Measurements from ENCODE around the gene ELMOD1.

ELMOD1 gene

DNA sequence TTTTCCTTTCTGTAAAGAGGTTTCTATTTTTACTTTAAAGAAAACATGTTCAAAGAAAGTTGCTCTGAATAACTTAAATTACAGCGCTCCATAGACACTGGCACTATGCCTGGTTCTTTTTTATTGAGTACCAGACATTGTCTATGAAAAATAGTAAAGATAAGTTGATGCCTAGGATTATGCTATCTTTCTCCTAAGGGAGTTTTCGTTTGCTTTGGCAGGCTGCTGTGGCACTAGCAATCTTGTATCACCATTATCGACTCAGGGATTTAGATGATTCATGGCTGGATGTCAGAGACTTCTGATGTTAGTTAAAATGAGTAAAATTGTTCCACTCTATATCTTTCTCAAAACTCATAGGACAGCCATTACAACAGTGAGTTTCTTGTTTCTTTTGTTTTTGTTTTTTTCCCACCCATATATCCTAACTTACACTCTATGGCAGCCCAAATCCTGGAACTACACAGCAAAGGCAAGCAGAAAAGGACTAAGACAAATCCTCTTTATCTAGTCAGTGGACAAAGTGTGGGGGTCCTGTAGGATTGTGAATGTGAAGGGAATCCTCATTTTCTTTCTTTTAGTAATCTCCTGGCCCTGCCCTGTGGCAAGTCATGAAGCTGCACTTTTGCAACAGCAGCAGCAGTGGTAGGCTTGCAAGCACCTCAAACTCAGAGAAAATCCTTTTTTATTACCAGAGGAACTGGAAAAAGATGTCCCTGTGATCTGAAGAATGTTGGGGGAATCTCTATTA is 100.2 kb downstream of the ELMOD1 start:
- no peak for DNase-seq

DNA sequence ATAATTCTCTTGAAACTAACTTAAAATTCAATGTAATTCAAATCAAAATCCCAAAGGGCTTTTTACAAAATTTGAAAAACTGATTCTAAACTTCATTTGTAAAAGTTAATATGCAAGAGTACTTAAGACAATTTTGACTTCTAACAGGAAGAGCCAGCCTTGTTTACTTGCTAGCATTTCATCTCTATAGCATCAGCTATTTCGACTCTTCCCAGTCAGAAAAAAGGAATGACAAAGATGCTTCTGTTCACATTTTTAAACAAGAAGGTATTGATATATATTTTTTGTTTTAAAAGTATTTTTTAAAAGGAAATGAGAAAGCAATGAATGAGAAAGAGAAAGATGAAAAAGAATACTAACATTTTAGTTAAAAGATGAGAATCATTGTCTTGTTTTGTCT is 104.5 kb downstream of the ELMOD1 start:
- no peak for DNase-seq

DNA sequence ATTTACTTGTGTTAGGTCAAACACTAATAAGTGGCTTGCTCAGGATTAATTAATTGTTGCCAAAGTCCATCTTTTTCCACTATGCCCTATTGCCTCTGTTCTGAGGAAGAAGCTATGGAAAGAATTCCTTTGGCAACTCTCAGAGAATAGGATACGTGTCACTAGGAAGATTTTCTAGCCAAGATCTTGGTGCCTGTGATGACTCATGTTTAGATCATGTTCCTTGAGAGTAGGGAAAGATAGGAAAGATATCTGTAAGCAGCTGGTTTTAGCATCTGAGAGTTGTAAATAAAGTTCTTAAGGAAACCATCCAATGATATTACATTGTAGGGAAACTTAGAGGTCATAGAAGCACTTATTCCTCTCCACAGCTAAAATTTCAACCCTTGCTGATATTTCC is 105.2 kb downstream of the ELMOD1 start:
- no peak for DNase-seq

DNA sequence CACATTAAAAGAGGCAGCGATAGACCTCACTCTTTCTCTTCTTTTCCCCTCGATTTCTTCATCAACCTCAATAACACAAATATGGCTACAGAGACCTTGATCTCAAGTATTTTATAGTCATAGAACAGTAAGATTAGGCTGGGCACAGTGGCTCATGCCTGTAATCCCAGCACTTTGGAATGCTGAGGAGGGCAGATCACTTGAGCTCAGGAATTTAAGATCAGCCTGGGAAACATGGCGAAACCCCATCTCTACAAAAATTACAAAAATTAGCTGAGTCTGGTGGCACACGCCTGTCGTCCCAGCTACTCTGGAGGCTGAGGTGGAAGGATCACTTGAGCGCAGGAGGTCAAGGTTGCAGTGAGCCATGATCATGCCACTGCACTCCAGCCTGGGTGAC is 106.3 kb downstream of the ELMOD1 start:
- no peak for DNase-seq

DNA sequence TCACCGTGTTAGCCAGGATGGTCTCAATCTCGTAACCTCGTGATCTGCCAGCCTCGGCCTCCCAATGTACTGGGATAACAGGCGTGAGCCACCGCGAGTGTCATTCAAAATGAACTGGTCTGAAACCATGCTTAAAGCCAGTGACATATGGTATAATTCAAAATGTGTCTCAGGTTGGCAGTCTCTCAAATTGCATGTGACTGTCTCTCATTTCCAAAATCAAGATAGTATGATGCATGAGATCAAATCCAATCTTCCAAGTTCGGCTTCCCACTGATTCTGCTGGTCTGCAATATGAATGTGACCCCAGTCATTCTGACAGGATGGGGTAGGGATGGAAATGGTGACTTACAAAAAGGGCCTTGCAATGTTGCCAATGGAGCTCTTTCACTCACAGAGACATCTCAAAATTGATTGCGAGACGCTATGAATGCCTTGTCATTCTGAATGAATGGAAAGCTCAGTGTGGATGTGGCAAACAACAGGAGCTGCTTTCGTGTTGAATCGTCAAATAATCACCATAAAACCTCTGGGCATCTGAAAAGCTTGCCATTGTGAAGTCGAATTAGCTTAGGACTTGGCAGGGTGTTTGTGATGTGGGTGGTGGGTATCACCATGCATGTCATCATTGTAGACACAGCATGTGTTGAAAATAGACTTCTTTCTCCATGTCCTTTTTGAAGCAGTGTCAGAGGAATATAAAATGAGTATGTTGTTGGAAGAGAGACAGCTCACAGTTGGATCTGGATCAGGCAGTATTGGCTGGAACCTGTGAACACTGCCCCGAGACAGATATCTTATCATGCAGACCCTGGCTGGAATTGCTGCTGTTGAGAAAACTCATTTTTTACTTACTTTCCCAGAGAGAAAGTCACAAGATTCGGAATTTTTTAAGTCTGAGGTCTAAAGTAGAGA is 108.7 kb downstream of the ELMOD1 start:
- DNase-seq: no peak

DNA sequence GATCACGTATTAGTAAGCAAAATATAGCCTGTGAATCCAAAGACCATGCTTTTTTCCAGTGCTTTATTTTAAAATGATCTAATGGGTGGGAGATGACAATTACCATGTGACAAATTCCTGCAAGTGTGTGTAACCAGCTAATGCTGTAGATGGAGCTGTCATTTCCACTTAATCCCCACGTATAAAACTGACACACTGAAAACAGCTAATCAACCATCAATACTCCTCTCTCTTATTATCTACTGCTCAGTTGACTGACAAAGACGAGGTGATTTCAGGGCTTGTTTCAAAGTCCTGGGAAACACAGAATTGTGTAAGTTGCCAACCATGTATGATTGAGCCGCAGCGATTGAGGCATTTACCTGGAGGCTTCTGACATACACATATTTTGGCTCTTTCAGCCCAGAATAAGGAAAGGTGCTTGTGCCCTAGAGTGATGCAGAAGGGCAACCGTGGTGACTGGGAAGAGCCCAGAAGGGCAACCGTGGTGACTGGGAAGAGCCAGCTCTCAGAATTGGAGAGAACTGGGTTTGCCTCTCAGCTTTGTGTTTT is 111.2 kb downstream of the ELMOD1 start:
- DNase-seq: no peak

DNA sequence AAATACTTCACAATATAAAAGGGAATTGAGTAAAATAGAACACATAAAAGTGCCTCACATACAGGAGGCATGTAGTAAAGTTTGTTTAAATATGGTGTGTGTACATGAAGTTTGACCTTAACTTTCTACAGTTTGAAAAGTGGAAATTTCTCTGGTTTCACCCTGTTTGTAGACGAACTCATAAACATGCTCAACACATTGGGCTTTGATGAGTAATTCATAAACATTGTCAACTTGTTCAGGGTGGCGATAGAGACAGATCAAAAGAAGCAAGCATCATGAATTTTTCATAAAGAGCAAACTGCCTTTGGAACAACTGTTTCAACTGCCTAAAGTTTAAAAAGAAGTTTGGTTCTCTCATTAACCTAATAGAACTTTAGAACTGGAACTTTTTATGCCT is 111.8 kb downstream of the ELMOD1 start:
- no peak for DNase-seq

DNA sequence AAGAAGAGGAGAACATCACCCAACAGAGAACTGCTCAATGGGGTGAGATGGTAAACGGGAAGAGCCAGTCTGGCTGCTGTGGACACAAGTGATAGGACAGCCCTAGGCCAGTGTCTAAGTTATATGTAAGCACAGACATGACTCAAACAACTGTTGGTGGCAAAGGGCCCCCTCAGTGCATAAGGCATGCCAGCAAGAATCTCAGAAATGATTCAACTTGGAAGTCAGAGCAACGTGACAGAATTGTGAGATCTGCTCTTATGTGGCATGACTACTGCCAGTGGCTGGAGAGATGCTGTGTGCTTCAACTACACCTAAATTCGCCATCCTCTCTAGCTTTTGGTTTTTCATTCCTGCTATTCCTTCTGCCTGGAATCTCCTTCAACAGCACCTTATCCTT is 113.5 kb downstream of the ELMOD1 start:
- no peak for DNase-seq

DNA sequence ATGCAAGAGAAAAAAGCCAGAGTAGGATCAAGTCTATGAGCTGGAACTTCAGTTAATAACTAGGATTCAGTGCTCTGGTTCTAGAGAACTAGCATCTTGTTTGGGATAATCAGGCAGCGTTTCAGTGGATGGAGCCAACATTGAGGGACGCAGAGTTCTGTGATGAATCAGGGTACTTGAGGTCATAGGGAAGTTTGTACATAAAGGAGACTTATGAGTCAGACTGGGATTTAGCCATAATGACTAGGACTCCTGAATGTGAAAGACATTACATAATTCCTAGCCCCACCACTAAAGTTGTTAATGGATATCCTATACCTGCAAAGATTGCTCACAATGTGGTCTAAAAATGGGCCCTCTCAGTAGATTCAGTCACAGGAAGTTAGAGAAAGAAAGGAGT is 114.1 kb downstream of the ELMOD1 start:
- no peak for DNase-seq

DNA sequence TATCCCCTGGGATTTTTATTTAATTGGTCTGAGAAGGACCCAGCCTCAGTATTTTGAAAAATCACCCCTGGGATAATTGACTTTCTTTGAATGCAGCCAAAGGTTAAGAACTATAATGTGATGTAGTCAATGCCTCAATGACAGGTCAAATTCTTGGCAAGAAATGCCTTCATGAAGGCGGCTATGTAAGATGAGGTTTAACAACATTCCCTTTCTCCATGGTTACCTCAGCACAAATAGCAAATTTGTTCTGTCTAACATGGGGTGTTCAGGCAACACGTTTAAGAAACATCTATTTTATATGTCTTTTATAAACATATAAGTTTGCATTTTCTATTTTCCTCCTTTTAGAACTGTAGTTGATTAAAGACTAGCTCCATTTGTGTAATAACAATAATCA is 115.6 kb downstream of the ELMOD1 start:
- no peak for DNase-seq

DNA sequence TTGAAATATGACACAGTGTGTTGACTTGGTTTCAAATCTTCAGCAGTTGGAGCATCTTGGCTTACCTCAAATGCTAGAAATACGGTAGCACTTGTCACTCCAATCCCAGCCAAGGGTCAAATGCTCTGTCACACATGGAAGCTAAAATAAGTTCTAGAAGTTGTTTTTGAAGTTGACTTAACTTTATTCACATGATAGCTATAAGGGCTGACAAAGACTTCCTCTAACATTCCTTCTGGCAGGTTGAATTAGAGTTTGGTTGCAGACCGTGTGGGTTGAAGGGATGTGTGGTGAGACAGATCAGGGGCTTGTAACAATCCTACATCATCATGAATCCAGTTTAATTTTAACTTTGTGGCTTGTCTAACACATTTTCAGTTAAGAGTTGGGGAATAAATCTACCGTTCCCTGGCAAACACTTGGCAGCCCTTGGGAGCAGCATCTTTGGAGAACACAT is 116.3 kb downstream of the ELMOD1 start:
- no peak for DNase-seq

DNA sequence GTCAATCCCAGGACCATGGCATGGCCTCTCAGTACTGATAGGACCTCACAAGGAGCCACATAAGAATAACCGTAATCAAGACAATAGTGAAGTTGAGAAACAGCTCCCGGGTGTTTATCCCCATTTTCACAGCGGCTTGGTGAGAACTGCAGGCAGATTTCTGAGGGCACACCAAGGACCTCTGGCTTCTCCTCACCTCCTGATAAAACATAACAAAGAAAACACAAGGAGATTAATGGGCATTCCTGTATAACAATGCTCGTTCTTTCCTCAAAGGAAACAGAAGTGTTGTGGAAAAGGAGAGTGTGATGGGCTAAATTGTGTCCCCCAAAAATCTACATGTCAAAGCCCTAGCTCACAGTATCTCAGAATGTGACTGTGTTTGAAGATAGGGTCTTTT is 116.9 kb downstream of the ELMOD1 start:
- DNase-seq: no peak

DNA sequence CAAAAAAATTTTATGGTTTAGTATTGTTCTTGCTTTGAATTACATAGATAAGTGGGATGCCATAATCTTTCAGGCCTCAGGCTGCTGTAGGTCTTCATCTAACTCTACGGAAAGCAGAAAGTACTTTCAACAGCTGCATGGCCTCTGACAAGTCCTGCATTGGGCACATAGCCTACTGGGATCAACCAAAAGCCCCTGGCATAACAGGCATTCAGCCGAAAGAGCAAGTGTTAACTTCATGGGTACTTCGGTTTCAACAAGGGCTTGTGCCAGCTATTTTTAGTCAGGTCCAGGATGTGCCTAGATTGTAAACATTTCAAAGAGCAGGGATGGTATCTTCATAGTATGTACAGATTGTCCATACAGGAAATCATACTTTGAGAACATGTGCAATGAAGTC is 117.8 kb downstream of the ELMOD1 start:
- no peak for DNase-seq

DNA sequence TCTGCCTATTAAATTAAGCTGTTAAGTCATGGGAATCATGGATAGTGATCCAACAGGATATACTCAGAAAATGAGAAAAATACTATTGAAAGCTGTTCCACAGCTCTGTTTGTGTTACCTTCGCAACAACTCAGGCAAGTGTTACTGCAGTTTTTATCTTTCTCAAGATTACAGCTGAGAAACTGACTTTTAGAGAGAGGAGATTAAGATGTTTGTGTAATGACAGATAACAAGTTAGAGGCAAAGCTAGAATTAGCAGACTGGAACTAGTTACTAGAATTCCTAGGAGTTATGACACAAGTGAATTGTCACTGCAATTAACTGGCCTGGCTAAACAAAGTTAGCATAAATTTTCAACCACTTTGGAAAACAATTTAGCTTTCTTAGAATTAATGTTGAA is 119.4 kb downstream of the ELMOD1 start:
- DNase-seq: no peak

DNA sequence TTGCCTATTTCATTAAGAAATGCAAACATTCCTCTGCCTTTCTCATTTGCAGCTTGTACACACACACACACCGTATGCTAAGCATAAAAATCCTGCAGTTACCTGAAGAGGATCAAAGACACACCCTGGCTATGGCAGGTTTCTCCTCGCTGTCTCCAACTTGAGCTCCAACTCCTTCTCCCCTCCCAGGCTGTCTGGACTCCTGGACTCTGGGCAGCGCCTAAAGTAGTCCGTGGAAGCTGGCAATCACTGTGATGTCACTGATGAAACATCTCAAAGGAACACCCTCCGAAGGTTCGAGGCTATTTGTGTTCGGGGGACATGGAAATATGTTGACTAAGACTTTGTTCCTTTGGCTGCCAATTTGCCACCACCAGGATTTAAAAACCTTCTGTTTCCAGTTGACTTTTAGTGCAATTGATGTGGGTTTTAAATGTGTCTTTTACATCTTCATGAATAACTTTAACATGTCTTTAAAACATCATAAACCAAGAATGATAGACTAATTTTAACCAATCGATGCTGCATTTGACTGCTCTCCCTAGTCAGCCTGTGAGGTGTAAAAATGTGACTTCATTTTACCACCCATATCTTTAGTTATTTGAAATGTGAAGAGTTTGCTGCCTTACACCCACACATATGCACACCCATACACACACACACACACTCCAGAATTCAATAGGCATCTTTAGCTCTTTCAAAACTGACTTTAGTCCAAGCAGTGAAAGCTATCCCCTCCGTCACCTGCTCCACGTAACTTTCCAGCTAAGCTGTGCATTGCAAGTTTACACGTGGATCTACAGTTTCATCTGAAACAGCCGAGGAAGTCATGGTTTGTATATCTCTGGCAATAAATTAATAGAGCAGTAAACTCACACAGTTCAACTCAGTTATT is 121.2 kb downstream of the ELMOD1 start, which contains the start of gene SLN:
Gene SLN (minus strand): TSS at position 196 of the 895 bp plus-strand sequence.
- no peak for DNase-seq

DNA sequence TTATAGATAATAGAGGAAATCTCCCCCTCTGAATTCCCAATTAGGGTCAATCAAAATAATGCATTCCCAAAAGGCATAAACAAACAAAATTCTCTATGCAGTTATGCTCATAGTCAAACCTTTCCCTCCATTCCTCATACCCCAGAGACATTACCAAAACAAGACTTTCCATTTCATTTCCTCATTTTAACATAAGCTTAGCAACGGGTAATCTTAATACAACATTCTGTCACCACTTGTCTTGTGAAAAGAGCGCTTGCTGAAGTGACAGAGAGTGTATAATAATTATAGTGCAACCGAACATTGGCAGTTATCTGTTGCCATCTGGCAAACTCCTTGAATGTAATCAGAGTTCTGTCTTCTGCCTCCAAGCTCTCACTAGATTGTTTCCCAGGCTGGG is 122.1 kb downstream of the ELMOD1 start:
- DNase-seq: no peak
